HS-27A (cell line): ENCODE measurements around the gene APLN.

Experiments
- DNase-seq: peaks from one replicate; pipeline ENCODE4 v3.0.0-alpha.2; 2012; ENCODE audit warnings: low read depth, missing footprints

APLN gene

GRCh38 chrX:129661369-129661768, 6.6 kb upstream of the APLN start:
- DNase-seq, result no peak

- no peak for DNase-seq
These were observed 5.1 kb upstream of the APLN start for GRCh38 chrX:129659861-129660260.

- no peak for DNase-seq
These were observed 4.4 kb upstream of the APLN start for GRCh38 chrX:129659141-129659540.

- no peak for DNase-seq
These were observed 3.7 kb upstream of the APLN start for GRCh38 chrX:129658429-129658828.

GRCh38 chrX:129655547-129656249, 942 bp upstream of the APLN start:
- DNase-seq, result no peak

GRCh38 chrX:129653971-129654651, 645 bp downstream of the APLN start:
- no peak for DNase-seq

- no peak for DNase-seq
These were observed 1.4 kb downstream of the APLN start for GRCh38 chrX:129653181-129653970.

- DNase-seq, result no peak
These were observed 2.1 kb downstream of the APLN start for GRCh38 chrX:129652565-129653169.

GRCh38 chrX:129651756-129652564, 2.8 kb downstream of the APLN start:
- DNase-seq, result no peak

GRCh38 chrX:129650821-129651510, 3.8 kb downstream of the APLN start:
- DNase-seq, result no peak

GRCh38 chrX:129650183-129650689, 4.5 kb downstream of the APLN start:
- no peak for DNase-seq

- no peak for DNase-seq
These were observed 5.2 kb downstream of the APLN start for GRCh38 chrX:129649268-129650182.

GRCh38 chrX:129648514-129649267, 6.1 kb downstream of the APLN start:
- no peak for DNase-seq

GRCh38 chrX:129647418-129648410, 7.0 kb downstream of the APLN start:
- no peak for DNase-seq

GRCh38 chrX:129646566-129647417, 8.0 kb downstream of the APLN start:
- no peak for DNase-seq

- DNase-seq, result no peak
These were observed 12.1 kb downstream of the APLN start for GRCh38 chrX:129642641-129643040.

- no peak for DNase-seq
These were observed 12.8 kb downstream of the APLN start for GRCh38 chrX:129641941-129642340.
